Fibroblast of lung (primary cell): Measurements from ENCODE around the gene PLEKHO2.

ENCODE experiments used
- CTCF ChIP-seq, 2 donors: IDR thresholded peaks in 1 of 2; conservative IDR thresholded peaks in 1 of 2; 1 replicate in 1 of 2; 2 replicates in 1 of 2; pipeline ENCODE4 v1.5.1; 2011 to 2012; ENCODE audit warnings: low read length in 2 of 2, control low read depth in 1 of 2, inconsistent platforms in 1 of 2, low read depth in 1 of 2, mild to moderate bottlenecking in 1 of 2
- EZH2 ChIP-seq: IDR thresholded peaks from 2 replicates; pipeline ENCODE4 v1.5.1; 2012; ENCODE audit warnings: low read length, control low read depth, mild to moderate bottlenecking; ENCODE audit errors: missing control alignments

- no peak for TF ChIP-seq CTCF (conservative IDR thresholded peaks at IDR 0.05 in 1 of 2, IDR thresholded peaks at IDR 0.05 in 1 of 2; ENCODE audit: low read depth in 1 of 2, low read length in 2 of 2)
- TF ChIP-seq EZH2: no peak
Measured at GRCh38 chr15:64842096-64842939, 603 bp downstream of the PLEKHO2 start.
